Measurements from ENCODE around the gene ITPR1.

DNA sequence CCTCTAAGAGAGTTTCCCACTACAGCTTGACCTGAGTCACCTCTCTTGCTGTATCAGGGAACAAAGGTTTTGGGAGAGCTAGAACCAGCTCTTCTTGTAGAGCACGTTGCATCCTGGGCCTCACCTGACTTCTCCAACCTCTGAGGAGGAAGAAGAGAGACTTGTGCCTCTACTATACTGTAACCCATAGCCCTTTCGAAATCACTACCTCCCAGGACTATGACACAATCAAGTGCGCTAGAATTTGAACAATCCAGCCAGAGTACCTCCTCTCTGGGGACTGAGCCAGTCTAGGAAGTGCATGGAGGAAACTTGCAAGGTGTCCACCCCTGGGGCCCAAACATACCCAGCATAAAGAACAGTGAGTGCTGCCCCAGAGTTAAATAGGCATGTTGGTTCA is 293.3 kb downstream of the ITPR1 start:
- TF ChIP-seq, protein P1, sequence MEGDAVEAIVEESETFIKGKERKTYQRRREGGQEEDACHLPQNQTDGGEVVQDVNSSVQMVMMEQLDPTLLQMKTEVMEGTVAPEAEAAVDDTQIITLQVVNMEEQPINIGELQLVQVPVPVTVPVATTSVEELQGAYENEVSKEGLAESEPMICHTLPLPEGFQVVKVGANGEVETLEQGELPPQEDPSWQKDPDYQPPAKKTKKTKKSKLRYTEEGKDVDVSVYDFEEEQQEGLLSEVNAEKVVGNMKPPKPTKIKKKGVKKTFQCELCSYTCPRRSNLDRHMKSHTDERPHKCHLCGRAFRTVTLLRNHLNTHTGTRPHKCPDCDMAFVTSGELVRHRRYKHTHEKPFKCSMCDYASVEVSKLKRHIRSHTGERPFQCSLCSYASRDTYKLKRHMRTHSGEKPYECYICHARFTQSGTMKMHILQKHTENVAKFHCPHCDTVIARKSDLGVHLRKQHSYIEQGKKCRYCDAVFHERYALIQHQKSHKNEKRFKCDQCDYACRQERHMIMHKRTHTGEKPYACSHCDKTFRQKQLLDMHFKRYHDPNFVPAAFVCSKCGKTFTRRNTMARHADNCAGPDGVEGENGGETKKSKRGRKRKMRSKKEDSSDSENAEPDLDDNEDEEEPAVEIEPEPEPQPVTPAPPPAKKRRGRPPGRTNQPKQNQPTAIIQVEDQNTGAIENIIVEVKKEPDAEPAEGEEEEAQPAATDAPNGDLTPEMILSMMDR (IDR thresholded peaks at IDR 0.05), result no peak
- TF ChIP-seq POLR2A (IDR thresholded peaks at IDR 0.05), result no peak

Data from heart left ventricle (tissue), 13 donors.